Fibroblast of gingiva (primary cell): Measurements from ENCODE around the gene CAMSAP1.
A peak's percentile ranks its signal among the peaks of the same experiment; 100 is the strongest.
"Not testable (repeated sequence)": the region's sequence is repeated elsewhere in the genome, so short reads cannot be mapped to it uniquely, and the experiment has no call there.

Experiments used
- DNase-seq: peaks from one replicate; pipeline ENCODE4 v3.0.0-alpha.2; 2011; ENCODE audit warnings: low read depth

CAMSAP1 gene, protein sequence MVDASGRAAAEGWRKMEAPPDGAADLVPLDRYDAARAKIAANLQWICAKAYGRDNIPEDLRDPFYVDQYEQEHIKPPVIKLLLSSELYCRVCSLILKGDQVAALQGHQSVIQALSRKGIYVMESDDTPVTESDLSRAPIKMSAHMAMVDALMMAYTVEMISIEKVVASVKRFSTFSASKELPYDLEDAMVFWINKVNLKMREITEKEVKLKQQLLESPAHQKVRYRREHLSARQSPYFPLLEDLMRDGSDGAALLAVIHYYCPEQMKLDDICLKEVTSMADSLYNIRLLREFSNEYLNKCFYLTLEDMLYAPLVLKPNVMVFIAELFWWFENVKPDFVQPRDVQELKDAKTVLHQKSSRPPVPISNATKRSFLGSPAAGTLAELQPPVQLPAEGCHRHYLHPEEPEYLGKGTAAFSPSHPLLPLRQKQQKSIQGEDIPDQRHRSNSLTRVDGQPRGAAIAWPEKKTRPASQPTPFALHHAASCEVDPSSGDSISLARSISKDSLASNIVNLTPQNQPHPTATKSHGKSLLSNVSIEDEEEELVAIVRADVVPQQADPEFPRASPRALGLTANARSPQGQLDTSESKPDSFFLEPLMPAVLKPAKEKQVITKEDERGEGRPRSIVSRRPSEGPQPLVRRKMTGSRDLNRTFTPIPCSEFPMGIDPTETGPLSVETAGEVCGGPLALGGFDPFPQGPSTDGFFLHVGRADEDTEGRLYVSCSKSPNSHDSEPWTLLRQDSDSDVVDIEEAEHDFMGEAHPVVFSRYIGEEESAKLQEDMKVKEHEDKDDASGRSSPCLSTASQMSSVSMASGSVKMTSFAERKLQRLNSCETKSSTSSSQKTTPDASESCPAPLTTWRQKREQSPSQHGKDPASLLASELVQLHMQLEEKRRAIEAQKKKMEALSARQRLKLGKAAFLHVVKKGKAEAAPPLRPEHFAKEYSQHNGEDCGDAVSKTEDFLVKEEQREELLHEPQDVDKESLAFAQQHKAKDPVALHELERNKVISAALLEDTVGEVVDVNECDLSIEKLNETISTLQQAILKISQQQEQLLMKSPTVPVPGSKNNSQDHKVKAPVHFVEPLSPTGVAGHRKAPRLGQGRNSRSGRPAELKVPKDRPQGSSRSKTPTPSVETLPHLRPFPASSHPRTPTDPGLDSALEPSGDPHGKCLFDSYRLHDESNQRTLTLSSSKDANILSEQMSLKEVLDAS (N-terminal part only)

DNA sequence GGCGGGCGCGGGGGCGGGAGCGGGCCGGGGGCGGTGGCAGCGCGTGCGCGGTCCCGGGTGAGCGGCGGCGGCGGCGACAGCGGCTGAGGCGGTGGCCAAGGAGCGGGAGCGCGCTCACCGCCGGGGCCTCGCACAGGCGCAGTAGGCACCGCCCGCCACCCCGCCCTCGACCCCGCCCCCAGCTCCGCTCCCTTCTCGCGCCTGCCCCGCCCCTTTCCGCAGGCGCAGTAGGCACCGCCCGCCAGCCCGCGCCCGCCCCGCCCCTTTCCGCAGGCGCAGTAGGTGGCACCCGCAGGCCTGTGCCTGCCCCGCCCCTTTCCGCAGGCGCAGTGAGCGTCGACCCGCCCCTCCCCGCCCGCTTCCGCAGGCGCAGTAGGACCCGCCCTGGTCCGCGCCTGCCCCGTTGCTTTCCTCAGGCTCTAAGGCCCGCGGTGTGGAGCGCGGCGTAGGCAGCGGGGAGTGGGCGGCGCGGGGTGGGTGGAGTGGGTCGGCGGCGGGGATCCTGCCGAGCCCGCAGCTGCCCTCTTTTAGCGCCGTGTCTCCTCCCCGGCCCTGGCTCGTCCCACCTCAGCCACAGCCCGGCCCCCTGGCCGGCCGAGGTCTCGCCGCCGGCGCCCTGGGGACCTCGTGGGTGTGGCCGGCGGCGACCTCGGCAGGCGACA, at the start of gene CAMSAP1:
Gene CAMSAP1 (minus strand): TSS at position 116 of the 662 bp plus-strand sequence. CDS start 387 bp downstream, outside the sequence.
- DNase-seq: peak; percentile 92

DNA sequence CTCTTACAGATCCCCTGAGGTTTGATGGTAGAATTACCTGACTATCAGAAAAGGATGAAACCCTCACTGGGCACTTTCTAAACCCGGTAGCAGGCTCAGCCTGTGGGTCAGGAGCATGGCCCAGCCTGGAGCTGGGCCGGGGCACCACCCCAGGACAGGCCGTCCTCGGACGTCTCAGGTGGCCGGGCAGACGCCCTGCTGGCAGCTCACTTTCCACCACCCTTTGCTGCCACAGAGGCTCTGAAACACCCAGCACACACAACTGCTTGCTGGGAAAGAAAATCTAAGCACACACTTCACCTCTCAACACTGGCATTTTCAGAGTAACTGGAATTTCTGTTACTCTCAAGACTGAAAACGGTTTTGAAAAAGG, 49.4 kb upstream of the CAMSAP1 start:
- DNase-seq: no peak

DNA sequence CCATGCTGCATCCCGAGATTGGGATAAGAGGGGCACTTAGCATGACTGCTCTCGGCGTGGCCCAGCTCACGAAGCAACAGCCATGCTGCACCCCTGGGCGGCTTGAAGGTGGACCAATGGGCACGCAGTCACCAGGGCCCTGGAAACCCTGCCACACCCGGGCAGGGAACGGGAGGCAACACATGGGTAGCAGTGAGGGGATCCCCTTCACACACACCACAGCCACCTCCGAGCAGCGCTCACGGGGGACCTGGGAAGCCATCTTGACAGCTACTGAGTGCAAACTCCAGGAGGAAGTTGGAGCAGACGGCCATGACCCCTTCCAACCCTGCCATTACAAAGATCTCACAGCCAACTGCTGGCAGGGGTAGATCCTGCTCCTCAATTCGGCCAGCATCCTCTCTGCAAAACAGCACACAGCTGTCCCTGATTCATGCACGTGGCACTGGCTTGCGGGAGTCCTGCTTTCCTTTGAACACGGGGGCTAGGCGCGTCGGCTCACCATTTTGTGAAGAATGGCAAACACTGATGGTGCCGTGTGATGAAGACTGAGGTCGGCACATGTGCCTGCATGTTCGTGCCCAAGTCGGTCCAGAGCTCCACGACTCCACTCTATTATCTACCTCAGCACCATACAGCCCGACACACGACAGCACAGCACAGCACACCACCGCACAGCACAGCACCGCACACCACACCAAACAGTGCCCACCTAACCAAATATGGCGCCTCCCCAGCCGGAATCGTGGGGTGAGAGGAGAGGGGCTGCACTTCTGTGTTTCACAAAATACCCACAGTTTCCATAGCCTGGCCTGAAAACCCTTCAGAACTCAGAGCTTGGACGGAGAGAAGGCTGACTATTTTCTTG, 48.8 kb upstream of the CAMSAP1 start:
- DNase-seq: no peak

DNA sequence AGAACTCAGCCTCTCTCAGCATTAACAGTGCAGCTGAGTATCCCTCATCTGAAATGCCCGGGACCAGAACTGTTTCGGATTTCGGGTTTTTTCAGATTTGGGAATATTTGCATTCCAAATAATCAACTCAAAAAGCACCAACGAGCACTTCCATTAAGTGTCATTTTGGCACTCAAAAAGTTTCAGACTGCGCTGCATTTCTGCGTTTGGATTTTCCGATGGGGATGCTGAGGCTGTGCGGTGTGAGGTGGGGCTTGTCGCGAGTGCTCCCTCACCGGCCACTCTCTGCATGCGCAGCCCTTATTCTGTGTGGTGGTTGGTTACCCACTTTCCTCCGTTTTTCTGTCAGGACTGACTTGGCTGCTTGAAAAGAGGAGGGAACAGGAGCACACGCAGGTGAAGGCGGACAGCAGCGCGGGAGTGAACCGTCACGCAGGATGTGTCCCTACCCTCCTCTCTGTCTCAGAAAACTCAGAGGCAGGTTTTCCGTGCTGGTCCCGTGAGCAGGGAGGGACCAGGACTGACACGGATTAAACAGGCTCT, 45.4 kb upstream of the CAMSAP1 start:
- DNase-seq: no peak

DNA sequence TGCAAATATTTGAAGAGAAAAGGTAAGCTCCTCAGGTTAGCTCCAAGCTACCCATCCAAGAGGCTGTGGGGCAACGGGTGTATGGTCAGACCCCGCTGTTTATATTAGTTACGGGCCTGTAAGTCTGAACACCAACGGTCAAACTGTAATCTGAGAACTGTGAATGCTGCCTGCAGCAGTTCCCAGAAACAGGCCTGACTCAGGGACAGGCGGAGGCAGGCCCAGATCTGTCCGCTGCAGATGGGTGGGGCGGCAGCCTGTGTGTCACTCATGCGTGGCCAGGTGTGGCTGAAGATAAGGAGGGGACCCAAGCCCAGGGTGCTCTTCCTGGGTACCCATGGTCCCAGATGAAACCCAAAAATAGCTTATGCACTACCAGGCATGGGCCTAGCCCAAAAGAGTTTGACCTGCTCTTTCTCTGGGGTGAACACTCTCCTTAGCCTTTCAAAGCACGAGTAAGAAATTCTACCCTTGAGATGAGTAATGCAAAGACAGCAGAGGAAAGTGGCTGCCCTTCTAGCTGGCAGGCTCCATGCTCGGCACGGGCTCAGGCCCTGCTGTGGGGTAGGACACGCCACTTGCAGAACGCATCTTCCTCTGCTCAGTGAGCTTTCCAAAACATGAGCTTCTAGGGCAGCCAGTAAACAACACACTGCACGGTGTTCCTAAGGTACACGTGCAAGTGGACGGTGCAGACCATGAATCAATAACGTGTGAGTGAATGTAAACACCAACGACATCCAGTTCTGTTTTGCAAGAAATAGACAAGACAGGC, 44.7 kb upstream of the CAMSAP1 start:
- DNase-seq: peak; percentile 35

DNA sequence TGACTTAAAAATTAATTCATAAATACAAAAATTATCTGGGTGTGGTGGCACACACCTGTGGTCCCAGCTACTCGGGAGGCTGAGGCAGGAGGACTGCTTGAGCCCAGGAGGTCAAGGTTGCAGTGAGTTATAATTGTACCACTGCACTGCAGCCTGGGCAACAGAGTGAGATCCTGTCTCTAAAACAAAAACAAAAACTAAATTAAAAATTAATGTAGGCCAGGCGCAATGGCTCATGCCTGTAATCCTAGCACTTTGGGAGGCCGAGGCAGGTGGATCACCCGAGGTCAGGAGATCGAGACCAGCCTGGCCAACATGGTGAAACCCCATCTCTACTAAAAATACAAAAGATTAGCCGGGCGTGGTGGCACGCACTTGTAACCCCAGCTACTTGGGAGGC, 44.0 kb upstream of the CAMSAP1 start:
- DNase-seq: not testable (repeated sequence)

DNA sequence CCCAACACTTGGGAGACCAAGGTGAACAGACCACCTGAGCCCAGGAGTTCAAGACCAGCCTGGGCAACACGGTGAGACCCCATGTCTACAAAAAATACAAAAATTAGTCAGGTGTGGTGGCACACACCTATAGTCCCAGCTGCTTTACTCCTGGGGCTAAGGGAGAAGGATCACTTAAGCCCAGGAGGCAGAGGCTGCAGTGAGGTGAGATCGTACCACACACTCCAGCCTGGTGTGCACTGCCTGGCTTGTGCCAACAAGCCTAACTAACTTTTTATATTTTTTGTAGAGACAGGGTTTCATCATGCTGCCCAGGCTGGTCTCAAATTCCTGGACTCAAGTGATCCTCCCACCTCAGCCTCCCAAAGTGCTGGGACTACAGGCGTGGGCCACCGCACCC, 43.5 kb upstream of the CAMSAP1 start:
- not testable (repeated sequence) for DNase-seq

DNA sequence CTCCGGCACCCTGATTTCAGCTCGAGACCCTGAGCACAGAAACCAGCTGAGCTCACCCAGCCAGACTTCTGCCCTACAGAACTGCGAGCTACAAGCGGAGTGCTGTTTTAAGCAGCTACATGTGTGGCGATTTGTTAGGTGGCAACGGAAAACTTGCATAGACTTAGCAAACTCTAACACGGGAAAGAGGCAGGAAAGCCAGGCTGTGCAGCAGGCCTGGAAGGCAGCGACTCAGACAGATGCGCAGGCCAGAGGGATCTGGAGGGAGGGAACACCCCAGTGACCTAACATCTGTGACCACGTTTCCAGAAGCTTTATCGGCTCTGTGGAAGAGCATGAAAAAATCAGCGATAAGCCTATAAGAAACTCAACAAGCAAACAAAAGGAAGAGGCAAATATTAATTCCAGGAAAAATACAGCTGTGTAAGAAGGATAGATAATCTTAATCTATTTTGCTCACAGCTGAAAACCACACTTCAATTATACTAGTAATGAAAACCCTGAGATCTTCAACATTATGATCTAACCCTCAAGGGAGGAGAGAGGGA, 42.9 kb upstream of the CAMSAP1 start:
- DNase-seq: no peak

DNA sequence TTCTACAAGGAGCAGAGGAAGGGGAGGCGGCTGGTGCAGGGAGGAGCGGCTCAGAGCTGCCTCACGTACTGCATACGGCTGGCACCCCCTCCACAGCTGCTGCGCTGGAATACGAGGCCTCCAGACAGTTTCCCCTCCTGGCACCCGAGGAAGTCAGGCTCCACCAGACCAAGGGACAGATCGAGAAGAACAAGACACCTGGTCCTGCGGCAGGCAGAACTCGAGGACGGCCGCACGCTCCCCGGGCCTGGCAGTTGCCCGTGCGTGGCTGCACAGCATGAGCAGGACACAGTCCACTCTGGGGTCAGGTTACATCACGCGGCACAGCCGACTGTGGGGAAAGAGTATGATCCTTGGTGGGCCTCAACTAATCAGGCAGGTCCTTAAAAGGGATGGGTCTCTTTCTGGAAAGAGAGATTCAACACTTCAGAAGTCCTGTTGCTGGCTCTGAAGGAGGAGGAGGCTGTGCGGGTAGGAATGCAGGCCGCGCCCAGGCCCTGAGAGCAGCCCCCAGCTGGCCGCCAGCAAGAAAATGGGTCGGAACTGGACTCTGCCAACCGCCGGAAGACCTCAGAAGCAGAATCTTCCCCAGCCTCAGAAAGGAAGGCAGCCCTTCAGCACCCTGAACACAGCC, 42.3 kb upstream of the CAMSAP1 start:
- DNase-seq: no peak

DNA sequence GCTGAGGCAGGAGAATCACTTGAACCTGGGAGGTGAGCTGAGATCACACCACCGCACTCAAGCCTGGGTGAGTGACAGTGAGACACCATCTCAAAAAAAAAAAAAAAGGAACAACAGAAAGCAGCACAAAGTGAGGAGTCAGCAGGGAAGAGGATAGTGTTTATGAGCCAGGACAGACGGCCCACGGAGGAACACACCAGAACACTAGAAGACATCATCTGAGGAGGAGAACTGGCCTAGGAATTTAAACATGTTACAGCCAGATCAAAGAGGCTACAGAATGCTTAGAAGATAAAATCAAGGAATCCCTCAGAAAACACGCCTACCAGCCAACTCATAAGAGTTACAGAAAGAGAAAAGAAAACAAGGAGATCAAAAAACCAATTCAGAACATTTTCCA, 41.6 kb upstream of the CAMSAP1 start:
- DNase-seq: no peak

DNA sequence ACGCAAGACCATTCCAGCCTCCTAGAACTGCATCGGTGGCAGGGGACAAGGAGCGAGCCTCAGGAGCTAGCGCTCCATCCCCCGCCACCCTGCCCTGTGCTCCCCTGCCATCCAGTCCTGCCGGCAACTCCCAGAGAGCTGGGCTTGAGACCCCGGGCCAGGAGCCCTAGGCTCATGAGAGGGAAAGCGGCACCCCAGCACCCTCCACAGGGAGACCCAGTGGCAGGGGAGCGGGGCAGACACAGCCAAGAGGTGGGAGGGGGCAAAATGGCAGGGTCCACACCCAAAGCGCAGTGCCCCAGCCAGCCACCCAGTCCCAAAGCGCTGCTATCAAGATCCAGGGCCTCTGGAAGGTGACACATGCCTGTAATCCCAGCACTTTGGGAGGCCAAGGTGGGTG, 41.1 kb upstream of the CAMSAP1 start:
- no peak for DNase-seq

DNA sequence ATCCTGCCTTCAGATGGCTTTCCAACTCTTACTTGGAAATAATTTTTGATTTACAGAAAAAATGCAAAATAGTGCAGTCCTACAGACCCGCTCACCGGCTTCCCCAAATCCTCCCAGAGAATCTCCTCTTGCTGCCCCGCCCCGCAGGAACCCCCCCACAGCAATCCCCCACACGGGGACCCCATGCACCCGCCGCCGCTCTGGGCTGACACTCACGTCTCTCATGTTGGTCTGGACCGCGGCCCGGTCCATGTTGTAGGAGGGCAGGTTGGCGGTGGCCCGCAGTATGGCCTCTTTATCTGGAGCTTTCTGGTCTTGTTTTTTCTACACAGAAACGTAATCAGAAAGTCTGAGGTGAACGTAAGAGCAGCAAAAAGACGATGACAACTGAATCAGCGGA, 40.2 kb upstream of the CAMSAP1 start:
- DNase-seq: no peak

DNA sequence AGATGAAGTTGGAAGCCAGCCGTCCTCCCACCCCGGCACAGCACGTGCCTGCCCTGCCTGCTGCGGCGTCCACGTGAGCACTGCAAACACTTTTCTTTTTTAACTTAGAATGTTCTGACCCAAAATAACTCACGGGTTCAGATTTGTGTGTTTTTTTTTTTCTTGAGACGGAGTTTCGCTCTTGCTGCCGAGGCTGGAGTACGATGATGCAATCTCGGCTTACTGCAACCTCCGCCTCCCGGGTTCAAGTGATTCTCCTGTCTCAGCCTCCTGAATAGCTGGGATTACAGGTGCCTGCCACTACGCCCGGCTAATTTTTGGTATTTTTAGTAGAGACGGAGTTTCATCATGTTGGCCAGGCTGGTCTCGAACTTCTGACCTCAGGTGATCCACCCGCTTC, 39.8 kb upstream of the CAMSAP1 start:
- not testable (repeated sequence) for DNase-seq

DNA sequence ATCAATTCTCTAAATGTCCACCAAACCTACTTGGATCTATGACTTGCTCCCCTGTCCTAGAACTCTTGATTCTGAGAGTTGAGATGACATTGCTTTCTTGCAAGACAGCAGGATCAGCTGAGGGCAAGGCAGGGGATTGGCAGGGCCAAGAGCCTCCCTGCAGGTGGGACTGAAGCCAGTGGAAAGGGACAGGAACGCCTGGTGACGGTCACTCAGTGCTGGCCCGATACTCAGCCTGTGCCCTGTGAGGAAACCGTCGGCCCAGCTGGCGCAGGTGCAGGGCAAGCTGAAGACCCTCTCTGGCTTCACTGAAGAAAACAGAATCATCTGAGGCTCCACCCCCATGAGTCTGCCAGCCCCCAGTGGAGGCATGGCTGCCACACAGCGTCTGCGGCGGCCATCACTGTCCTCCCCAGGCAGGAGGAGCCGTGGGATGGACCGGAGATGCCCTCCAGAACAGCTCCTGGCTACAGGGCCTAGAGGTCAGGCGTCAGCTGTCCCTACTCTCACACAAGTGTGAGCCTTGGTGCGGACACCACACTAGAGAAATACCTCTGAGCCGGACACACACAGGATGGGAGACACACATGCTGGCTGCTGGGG, 39.1 kb upstream of the CAMSAP1 start:
- DNase-seq: no peak

DNA sequence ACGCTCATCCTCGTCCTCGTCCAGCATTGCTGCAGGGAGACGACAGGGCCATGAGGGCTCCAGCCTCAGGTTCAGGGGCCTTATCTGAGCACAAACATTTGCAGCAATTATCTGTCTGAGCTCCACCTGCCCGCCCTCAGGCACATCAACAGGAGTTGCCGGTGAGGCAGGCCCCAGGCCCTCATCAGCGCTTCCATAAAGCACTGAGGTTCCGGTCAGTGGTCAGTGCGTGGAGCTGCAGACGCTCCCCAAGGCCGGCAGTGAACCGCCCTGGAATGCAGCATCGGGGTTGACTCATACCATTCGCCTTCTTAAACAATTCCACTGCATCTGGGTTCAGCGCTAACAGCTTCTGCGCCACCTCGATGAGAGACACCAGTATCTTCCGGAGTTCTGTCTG, 38.6 kb upstream of the CAMSAP1 start:
- no peak for DNase-seq

DNA sequence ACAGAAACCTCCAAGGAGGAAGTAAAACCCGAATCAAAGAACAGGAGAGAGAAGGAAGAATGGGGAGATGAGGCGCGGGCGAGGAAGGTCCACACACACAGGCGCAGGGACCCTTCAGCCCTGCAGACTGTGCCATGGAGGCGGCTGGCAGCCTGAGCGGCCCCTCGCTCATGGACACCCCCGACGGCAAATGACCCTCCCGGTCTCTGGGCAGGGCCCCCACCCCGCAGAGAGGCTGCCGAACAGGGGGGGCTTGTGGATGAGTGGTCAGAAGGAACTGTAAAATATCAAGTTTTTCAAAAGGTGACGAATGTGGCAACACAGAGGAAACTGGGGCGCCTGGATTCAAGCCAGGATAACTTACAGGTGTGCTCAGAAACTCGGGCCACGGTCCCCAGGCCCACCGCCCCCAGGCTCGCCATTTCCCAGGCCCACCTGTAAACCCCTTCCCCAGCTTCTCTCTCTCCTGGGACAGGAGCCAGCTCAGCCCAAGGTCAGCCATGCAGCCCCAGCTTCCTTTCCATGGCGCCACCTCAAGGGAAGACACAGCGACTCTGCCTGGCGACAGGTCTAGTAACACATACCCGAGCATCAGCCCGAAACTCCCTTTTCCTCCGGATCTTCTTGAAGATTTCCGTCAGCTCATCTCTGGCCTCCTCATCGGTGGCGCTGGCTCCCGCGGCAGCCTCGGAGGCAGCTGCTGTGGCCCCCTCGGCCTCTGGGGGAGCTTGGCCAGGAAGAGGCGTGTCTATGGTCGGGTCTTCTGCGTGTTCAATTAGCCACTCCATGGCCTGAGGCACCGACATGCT, 37.3 kb upstream of the CAMSAP1 start:
- no peak for DNase-seq

DNA sequence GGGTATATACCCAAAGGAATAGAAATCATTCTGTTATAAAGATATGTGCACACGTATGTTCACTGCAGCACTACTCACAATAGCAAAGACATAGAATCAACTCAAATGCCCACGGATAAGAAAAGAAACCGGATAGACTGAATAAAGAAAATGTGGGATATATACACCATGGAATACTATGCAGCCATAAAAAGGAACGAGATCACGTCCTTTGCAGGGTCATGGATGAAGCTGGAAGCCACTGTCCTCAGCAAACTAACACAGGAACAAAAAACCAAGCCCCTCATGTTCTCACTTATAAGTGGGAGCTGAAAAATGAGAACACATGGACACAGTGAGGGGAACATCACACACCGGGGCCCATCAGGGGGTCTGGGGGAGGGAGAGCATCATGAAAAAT, 36.3 kb upstream of the CAMSAP1 start:
- DNase-seq: not testable (repeated sequence)
